GM12878 (cell line): Measurements from ENCODE around the gene PRR29. TPM values are rescaled to one million over a fixed set of nuclear protein-coding genes. Genes with fewer than 3 reads are reported as not detected.

ENCODE experiments used
- EED ChIP-seq: sonication (generic); IDR thresholded peaks from 2 replicates; pipeline ENCODE4 v1.6.1; 2016; ENCODE audit warnings: antibody characterized with exemption, low read depth
- FOXK2 ChIP-seq: fragments of 450-650 bp; IDR thresholded peaks from 2 replicates; pipeline ENCODE4 v1.6.1; 2017; ENCODE audit warnings: mild to moderate bottlenecking, moderate library complexity
- HDAC6 ChIP-seq: fragments of 200-600 bp; sonication (generic); IDR thresholded peaks from one replicate; pipeline ENCODE4 v1.8.0; 2017; ENCODE audit warnings: antibody characterized with exemption; ENCODE audit not compliant: unreplicated experiment
- IKZF2 ChIP-seq, 2 experiments: fragments of 450-650 bp; IDR thresholded peaks; 2 replicates each; pipeline ENCODE4 v1.6.1; 2017; ENCODE audit warnings: mild to moderate bottlenecking in 2 of 2, moderate library complexity in 2 of 2
- KDM1A ChIP-seq: fragments of 200-600 bp; sonication (generic); IDR thresholded peaks from 2 replicates; pipeline ENCODE4 v1.6.1; 2016; ENCODE audit warnings: borderline replicate concordance
- LARP7 ChIP-seq: fragments of 450-650 bp; IDR thresholded peaks from 2 replicates; pipeline ENCODE4 v1.6.1; 2017; ENCODE audit warnings: mild to moderate bottlenecking
- MEF2A ChIP-seq: IDR thresholded peaks from 2 replicates; pipeline ENCODE4 v1.6.1; 2011; ENCODE audit warnings: low read depth, mild to moderate bottlenecking, low read length, moderate library complexity; ENCODE audit not compliant: insufficient read depth
- MYC ChIP-seq: IDR thresholded peaks from 2 replicates; pipeline ENCODE4 v1.6.1; 2011; ENCODE audit warnings: mild to moderate bottlenecking, low read length, moderate library complexity, inconsistent platforms; ENCODE audit not compliant: insufficient read depth, insufficient replicate concordance, insufficient read length, severe bottlenecking
- NBN ChIP-seq: fragments of 450-650 bp; IDR thresholded peaks from 2 replicates; pipeline ENCODE4 v1.6.1; 2016
- NFYA ChIP-seq: IDR thresholded peaks from 2 replicates; pipeline ENCODE4 v1.6.1; 2011; ENCODE audit warnings: low read depth, mild to moderate bottlenecking, low read length, improper control_type of control experiment, borderline replicate concordance
- NFYB ChIP-seq: IDR thresholded peaks from 2 replicates; pipeline ENCODE4 v1.6.1; 2011; ENCODE audit warnings: low read depth, mild to moderate bottlenecking, low read length, improper control_type of control experiment, moderate library complexity; ENCODE audit not compliant: insufficient read depth
- PML ChIP-seq: IDR thresholded peaks from 2 replicates; pipeline ENCODE4 v1.6.1; 2012; ENCODE audit warnings: low read length, inconsistent platforms
- POU2F2 ChIP-seq: IDR thresholded peaks from 3 replicates; pipeline ENCODE4 v1.6.1; 2011; ENCODE audit warnings: low read depth, mild to moderate bottlenecking, low read length, borderline replicate concordance
- SMARCA5 ChIP-seq: fragments of 450-650 bp; IDR thresholded peaks from 2 replicates; pipeline ENCODE4 v1.6.1; 2017; ENCODE audit warnings: mild to moderate bottlenecking
- SP1 ChIP-seq: IDR thresholded peaks from one replicate; pipeline ENCODE4 v1.6.1; 2011; ENCODE audit warnings: low read depth, low read length
- SREBF1 ChIP-seq: IDR thresholded peaks from 2 replicates; pipeline ENCODE4 v1.6.1; 2012; ENCODE audit warnings: mild to moderate bottlenecking, low read length
- ZBTB40 ChIP-seq: fragments of 450-650 bp; IDR thresholded peaks from 2 replicates; pipeline ENCODE4 v1.6.1; 2016; ENCODE audit warnings: mild to moderate bottlenecking, moderate library complexity, borderline replicate concordance
- ZNF384 ChIP-seq: IDR thresholded peaks from 2 replicates; pipeline ENCODE4 v1.6.1; 2012; ENCODE audit warnings: low read depth, mild to moderate bottlenecking, low read length, improper control_type of control experiment, borderline replicate concordance
- polyA plus RNA-seq, 11 experiments: library from polyadenylated mRNA; depleted of rRNA in 4 of 11; unstranded in 6 of 11; stranded (reverse) in 5 of 11; fragments of >200 nt; fragmentation: Nextera tagmentation in 4 of 11; fragmentation: Illumina TruSeq in 1 of 11; extraction: Ambion mirVana in 4 of 11; extraction: Trizol in 1 of 11; gene quantifications; 1 replicate in 1 of 11; 2 replicates in 10 of 11; pipeline versions ENCODE4 v1.2.1 to v1.2.3, GENCODE V29; 2011 to 2016; ENCODE audit warnings: inconsistent platforms in 2 of 11, missing spikeins in 2 of 11, low read depth in 1 of 11
- total RNA-seq, 4 experiments: library from RNA; depleted of rRNA in 3 of 4; stranded (reverse); fragments of >200 nt in 3 of 4; fragmentation: Illumina TruSeq in 1 of 4; extraction: Trizol in 1 of 4; gene quantifications; 2 replicates each; pipeline versions ENCODE4 v1.2.1 to v1.2.3, GENCODE V29; 2013 to 2021
- TF ChIP-seq, protein P1 (sequence below): IDR thresholded peaks from 2 replicates; pipeline ENCODE4 v1.6.1; 2011; ENCODE audit warnings: borderline replicate concordance, low read depth, mild to moderate bottlenecking, moderate library complexity, mixed read lengths, low read length; ENCODE audit not compliant: insufficient read depth; ENCODE audit errors: extremely low read length
- TF ChIP-seq, protein P2 (sequence below): fragments of 450-650 bp; IDR thresholded peaks from 2 replicates; pipeline ENCODE4 v1.6.1; 2017; ENCODE audit warnings: mild to moderate bottlenecking, moderate library complexity
- TF ChIP-seq, protein P3 (sequence below): IDR thresholded peaks from 2 replicates; pipeline ENCODE4 v1.6.1; 2012; ENCODE audit warnings: low read length, inconsistent platforms

Gene PRR29
- total and polyA plus RNA-seq, 10 of the 15 experiments (the other 5 are each of a cell fraction or from before 2014, with no cell fraction given), result 0.01 to 2.4 (median 0.18) TPM; not detected in 3

- TF ChIP-seq EED (peak; percentile 50; the same call in 1 of the 2 replicates), ZNF384 (no peak), MYC (no peak), NBN (peak; percentile 65), NFYA (no peak), IKZF2 (IDR thresholded peaks at IDR 0.05) (peak; percentile 24 to 47; a peak in 3 of 4 replicates), KDM1A (no peak), LARP7 (peak; percentile 67; the same call in 1 of the 2 replicates), SREBF1 (no peak), ZBTB40 (no peak), SP1 (no peak), FOXK2 (peak; percentile 87), MEF2A (0 out of 2 replicates have a peak, but pooled peaks have one; percentile 35), POU2F2 (no peak), NFYB (no peak), SMARCA5 (peak; percentile 86; the same call in 1 of the 2 replicates), PML (no peak), HDAC6 (no peak)
- TF ChIP-seq, protein P1, sequence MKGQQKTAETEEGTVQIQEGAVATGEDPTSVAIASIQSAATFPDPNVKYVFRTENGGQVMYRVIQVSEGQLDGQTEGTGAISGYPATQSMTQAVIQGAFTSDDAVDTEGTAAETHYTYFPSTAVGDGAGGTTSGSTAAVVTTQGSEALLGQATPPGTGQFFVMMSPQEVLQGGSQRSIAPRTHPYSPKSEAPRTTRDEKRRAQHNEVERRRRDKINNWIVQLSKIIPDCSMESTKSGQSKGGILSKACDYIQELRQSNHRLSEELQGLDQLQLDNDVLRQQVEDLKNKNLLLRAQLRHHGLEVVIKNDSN, result no peak
- TF ChIP-seq, protein P2, sequence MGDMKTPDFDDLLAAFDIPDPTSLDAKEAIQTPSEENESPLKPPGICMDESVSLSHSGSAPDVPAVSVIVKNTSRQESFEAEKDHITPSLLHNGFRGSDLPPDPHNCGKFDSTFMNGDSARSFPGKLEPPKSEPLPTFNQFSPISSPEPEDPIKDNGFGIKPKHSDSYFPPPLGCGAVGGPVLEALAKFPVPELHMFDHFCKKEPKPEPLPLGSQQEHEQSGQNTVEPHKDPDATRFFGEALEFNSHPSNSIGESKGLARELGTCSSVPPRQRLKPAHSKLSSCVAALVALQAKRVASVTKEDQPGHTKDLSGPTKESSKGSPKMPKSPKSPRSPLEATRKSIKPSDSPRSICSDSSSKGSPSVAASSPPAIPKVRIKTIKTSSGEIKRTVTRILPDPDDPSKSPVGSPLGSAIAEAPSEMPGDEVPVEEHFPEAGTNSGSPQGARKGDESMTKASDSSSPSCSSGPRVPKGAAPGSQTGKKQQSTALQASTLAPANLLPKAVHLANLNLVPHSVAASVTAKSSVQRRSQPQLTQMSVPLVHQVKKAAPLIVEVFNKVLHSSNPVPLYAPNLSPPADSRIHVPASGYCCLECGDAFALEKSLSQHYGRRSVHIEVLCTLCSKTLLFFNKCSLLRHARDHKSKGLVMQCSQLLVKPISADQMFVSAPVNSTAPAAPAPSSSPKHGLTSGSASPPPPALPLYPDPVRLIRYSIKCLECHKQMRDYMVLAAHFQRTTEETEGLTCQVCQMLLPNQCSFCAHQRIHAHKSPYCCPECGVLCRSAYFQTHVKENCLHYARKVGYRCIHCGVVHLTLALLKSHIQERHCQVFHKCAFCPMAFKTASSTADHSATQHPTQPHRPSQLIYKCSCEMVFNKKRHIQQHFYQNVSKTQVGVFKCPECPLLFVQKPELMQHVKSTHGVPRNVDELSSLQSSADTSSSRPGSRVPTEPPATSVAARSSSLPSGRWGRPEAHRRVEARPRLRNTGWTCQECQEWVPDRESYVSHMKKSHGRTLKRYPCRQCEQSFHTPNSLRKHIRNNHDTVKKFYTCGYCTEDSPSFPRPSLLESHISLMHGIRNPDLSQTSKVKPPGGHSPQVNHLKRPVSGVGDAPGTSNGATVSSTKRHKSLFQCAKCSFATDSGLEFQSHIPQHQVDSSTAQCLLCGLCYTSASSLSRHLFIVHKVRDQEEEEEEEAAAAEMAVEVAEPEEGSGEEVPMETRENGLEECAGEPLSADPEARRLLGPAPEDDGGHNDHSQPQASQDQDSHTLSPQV, result peak; percentile 42; the same call in 1 of the 2 replicates
- TF ChIP-seq, protein P3, sequence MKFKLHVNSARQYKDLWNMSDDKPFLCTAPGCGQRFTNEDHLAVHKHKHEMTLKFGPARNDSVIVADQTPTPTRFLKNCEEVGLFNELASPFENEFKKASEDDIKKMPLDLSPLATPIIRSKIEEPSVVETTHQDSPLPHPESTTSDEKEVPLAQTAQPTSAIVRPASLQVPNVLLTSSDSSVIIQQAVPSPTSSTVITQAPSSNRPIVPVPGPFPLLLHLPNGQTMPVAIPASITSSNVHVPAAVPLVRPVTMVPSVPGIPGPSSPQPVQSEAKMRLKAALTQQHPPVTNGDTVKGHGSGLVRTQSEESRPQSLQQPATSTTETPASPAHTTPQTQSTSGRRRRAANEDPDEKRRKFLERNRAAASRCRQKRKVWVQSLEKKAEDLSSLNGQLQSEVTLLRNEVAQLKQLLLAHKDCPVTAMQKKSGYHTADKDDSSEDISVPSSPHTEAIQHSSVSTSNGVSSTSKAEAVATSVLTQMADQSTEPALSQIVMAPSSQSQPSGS, result no peak
These were observed 27.7 kb downstream of the PRR29 start (continued) for GRCh38 chr17:64025732-64026294.
